RWPE2 (cell line): ENCODE measurements around the gene CRB1.

Source experiments
- ATAC-seq: fragments of 200-7000 bp; cut with Tn5 transposase; 3 replicates; pipeline ENCODE4 v1.9.1; 2021; ENCODE audit warnings: low read depth
- DNase-seq: peaks from one replicate; pipeline ENCODE4 v3.0.0-alpha.2; 2020; ENCODE audit warnings: low spot score
- H3K27ac ChIP-seq: fragments of 450-650 bp; 2 replicates; pipeline ENCODE4 v1.5.1; 2017; ENCODE audit warnings: mild to moderate bottlenecking; ENCODE audit not compliant: poor library complexity, severe bottlenecking
- H3K27me3 ChIP-seq: fragments of 250-450 bp; sonication (Bioruptor Pico); 2 replicates; pipeline ENCODE4 v1.5.1; 2021; ENCODE audit warnings: mild to moderate bottlenecking, moderate library complexity; ENCODE audit not compliant: insufficient read depth, poor library complexity, severe bottlenecking
- H3K36me3 ChIP-seq: fragments of 250-450 bp; sonication (Bioruptor Pico); 2 replicates; pipeline ENCODE4 v1.5.1; 2020; ENCODE audit warnings: low read depth, mild to moderate bottlenecking, moderate library complexity
- H3K4me1 ChIP-seq: fragments of 250-450 bp; sonication (Bioruptor Pico); 2 replicates; pipeline ENCODE4 v1.5.1; 2021; ENCODE audit warnings: mild to moderate bottlenecking, moderate library complexity; ENCODE audit not compliant: insufficient read depth, poor library complexity, severe bottlenecking
- H3K4me3 ChIP-seq: fragments of 250-450 bp; sonication (Bioruptor Pico); 2 replicates; pipeline ENCODE4 v1.5.1; 2021; ENCODE audit warnings: mild to moderate bottlenecking, moderate library complexity; ENCODE audit not compliant: severe bottlenecking
- H3K9me3 ChIP-seq: fragments of 250-450 bp; sonication (Bioruptor Pico); 2 replicates; pipeline ENCODE4 v1.5.1; 2021; ENCODE audit warnings: mild to moderate bottlenecking, moderate library complexity; ENCODE audit not compliant: severe bottlenecking
- TF ChIP-seq, protein P1 (sequence below): fragments of 450-650 bp; IDR thresholded peaks from one replicate; pipeline ENCODE4 v1.5.1; 2017; ENCODE audit warnings: mild to moderate bottlenecking, moderate library complexity; ENCODE audit not compliant: poor library complexity, severe bottlenecking

Gene CRB1

DNA sequence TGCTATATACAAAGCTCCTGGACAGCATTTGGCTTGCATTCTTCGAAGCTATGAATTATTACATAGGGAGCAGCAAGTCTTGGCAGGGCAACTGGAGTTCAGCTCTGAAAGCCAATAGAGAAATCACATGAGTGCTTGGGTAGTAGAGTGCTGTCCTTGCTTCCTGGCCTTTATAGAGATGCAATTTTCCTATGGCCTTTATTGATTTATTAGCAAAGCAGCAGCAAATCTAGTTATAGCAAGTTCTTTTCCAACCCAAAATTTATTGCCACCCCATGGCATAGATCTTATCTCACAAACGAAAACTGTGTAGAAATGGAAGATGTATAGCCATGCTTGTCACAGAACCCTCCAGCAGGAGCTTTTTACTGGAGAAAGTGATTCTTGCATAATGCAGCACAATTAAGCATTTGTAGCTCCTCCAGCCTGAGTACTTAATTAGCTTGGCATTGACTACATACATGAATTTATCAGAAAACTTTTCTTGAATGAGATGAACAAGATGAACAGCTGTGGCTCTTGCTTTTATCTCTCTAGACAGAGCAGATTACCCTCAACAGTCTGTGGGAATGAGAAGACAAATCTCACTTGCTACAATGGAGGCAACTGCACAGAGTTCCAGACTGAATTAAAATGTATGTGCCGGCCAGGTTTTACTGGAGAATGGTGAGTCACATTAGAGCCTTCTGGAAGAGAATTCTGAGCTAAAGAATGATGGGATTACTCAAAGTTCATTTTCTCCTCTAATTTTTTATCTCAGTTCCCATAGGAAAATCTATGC is 170.1 kb downstream of the CRB1 start:
- Histone ChIP-seq H3K4me3 (no peak overlapping the region), H3K4me1 (no peaks in the 10 kb centered on the region), H3K27me3 (no peaks in the 10 kb centered on the region), H3K27ac (no peak overlapping the region), H3K36me3 (no peaks in the 10 kb centered on the region), H3K9me3 (no peaks in the 10 kb centered on the region)
- ATAC-seq (0 out of 3 replicates have a peak, but pooled peaks have one; percentile 23), DNase-seq (no peak)
- TF ChIP-seq, protein P1, sequence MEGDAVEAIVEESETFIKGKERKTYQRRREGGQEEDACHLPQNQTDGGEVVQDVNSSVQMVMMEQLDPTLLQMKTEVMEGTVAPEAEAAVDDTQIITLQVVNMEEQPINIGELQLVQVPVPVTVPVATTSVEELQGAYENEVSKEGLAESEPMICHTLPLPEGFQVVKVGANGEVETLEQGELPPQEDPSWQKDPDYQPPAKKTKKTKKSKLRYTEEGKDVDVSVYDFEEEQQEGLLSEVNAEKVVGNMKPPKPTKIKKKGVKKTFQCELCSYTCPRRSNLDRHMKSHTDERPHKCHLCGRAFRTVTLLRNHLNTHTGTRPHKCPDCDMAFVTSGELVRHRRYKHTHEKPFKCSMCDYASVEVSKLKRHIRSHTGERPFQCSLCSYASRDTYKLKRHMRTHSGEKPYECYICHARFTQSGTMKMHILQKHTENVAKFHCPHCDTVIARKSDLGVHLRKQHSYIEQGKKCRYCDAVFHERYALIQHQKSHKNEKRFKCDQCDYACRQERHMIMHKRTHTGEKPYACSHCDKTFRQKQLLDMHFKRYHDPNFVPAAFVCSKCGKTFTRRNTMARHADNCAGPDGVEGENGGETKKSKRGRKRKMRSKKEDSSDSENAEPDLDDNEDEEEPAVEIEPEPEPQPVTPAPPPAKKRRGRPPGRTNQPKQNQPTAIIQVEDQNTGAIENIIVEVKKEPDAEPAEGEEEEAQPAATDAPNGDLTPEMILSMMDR, result no peak

DNA sequence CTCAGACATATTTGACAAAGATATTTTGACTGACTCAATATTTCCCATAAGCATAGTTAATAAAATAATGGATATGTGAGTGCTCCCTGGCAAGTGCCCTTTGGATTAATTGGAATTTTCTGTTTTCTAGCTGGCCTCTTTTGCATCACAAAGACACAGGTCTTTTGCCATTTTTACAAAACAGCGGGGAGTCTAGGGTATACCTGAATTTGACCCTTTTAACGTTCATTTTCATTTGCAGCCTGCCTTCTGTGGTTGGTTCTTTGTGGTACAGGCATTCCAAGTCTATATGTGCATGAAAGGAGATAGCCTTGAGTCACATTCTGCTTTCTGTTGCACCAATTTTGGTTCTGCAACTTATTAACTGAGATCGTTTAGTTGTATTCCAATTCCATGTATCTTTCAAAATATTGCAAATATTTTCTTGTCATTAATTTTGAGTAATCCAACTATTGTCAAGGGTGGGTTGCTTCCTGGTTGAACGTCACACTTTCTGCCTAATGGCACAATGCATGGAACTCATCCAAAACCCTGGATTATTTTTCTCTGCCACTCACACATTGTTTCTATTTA is 171.7 kb downstream of the CRB1 start:
- TF ChIP-seq, protein P1, result no peak
- Histone ChIP-seq H3K4me3 (no peak overlapping the region), H3K27ac (no peak overlapping the region), H3K27me3 (no peaks in the 10 kb centered on the region), H3K9me3 (no peaks in the 10 kb centered on the region), H3K36me3 (no peaks in the 10 kb centered on the region), H3K4me1 (no peaks in the 10 kb centered on the region)
- ATAC-seq, result no peak
- DNase-seq, result no peak

DNA sequence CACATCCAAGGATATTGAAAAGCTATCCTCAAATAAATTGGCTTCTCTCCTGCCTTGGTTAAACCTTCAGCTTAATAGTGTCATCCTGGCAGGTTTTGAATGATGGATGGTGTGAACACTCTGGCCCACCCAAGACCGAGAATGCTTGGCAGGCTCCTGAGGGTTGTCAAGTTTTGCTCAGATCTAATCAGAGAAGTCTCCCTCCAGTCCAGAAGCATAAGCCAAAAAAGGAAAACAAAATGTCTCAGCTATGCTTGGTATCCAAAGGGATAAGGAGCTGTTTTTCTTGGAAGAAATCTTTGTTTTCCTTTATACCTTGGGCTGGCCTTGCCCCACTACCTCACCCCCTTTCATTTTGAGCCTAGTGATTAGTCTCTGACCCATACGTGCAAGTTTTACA is 172.7 kb downstream of the CRB1 start:
- no peaks in the 10 kb centered on the region for H3K4me1 ChIP-seq
- no peak overlapping the region for H3K4me3 ChIP-seq
- no peak overlapping the region for H3K27ac ChIP-seq
- ATAC-seq (no peak), DNase-seq (no peak)
- TF ChIP-seq, protein P1, result no peak
- H3K36me3 ChIP-seq, result no peaks in the 10 kb centered on the region
- H3K9me3 ChIP-seq, result no peaks in the 10 kb centered on the region
- no peaks in the 10 kb centered on the region for H3K27me3 ChIP-seq

DNA sequence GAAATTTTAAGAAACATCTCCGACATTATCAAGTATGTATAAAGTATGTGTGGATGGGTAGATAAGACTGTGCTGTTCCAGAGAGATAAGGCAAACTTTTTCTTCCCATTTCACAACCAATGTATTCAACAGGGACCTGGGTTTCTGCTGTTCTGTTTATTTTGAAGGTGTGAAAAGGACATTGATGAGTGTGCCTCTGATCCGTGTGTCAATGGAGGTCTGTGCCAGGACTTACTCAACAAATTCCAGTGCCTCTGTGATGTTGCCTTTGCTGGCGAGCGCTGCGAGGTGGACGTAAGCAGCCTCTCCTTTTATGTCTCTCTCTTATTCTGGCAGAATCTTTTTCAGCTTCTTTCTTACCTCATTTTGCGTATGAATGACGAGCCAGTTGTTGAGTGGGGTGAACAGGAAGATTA is 174.0 kb downstream of the CRB1 start:
- Histone ChIP-seq H3K9me3 (no peaks in the 10 kb centered on the region), H3K27ac (no peak overlapping the region)

More for the DNA sequence above, 174.0 kb downstream of the CRB1 start:
- no peak for ATAC-seq
- no peaks in the 10 kb centered on the region for H3K36me3 ChIP-seq
- TF ChIP-seq, protein P1, result no peak
- no peaks in the 10 kb centered on the region for H3K4me1 ChIP-seq
- no peak overlapping the region for H3K4me3 ChIP-seq
- DNase-seq, result no peak
- no peaks in the 10 kb centered on the region for H3K27me3 ChIP-seq
